ENCODE data around the gene SGTB.
"Not testable (repeated sequence)": the region's sequence is repeated elsewhere in the genome, so short reads cannot be mapped to it uniquely, and the experiment has no call there.

SGTB gene

GRCh38 chr5:65663804-65664521 lies 57.9 kb downstream of the SGTB start:
- DNase-seq: no peak

- no peak for DNase-seq
Measured at GRCh38 chr5:65654713-65655112, 67.2 kb downstream of the SGTB start.

- DNase-seq: no peak
Measured at GRCh38 chr5:65651144-65651543, 70.8 kb downstream of the SGTB start.

- DNase-seq: no peak
Measured at GRCh38 chr5:65647941-65648340, 74.0 kb downstream of the SGTB start.

- no peak for DNase-seq
Measured at GRCh38 chr5:65646938-65647337, 75.0 kb downstream of the SGTB start.

- no peak for DNase-seq
Measured at GRCh38 chr5:65640240-65640639, 81.7 kb downstream of the SGTB start.

- no peak for DNase-seq
Measured at GRCh38 chr5:65630981-65631380, 90.9 kb downstream of the SGTB start.

- no peak for DNase-seq
Measured at GRCh38 chr5:65625743-65626142, 96.2 kb downstream of the SGTB start.

GRCh38 chr5:65624571-65625555 lies 97.0 kb downstream of the SGTB start, which contains the start of the genes SHLD3 and TRAPPC13:
TSS of gene SHLD3 (plus strand) at chr5:65625027. CDS start at chr5:65629588, 4,561 bp downstream.
TSS of gene TRAPPC13 (plus strand) at chr5:65625027. CDS start at chr5:65625061, 34 bp downstream.
- DNase-seq: peak; percentile 87

- DNase-seq: peak; percentile 93
Measured at GRCh38 chr5:65624025-65624570, 97.8 kb downstream of the SGTB start, which contains the start of gene TRIM23. TSS of gene TRIM23 (minus strand) at chr5:65624333. CDS start at chr5:65624274, 59 bp downstream.

GRCh38 chr5:65623482-65623881 lies 98.4 kb downstream of the SGTB start:
- no peak for DNase-seq

GRCh38 chr5:65621961-65622360 lies 99.9 kb downstream of the SGTB start:
- DNase-seq: not testable (repeated sequence)

GRCh38 chr5:65620021-65620420 lies 101.9 kb downstream of the SGTB start:
- no peak for DNase-seq

Measured in activated CD4-positive, alpha-beta T cell treated with anti-CD3 and anti-CD28 coated beads, Interleukin-2, Interleukin-6, amounts not matched to agents 100 ng/mL and 50 ng/mL, durations not matched to agents 16 hours and 8 hours (primary cell).